Measurements from ENCODE around the gene ABLIM2. TPM values are rescaled to one million over a fixed set of nuclear protein-coding genes. Genes with fewer than 3 reads are reported as not detected.
A peak's percentile ranks its signal among the peaks of the same experiment; 100 is the strongest.

The ABLIM2 gene
- total and polyA plus RNA-seq, 2 of the 4 experiments (the other 2 are of a cell fraction) = under 0.01 to 0.10 TPM

GRCh38 chr4:7939377-7940108, 219.1 kb downstream of the ABLIM2 start, which contains the start of gene AFAP1:
AFAP1 (minus strand) TSS chr4:7939861; CDS start chr4:7872078, 67,783 bp downstream.
- ChIA-PET CTCF (interaction anchor here (1.0 kb wide), 1 partner anchor 135 kb away, joined by 3 read pairs; no protein-coding TSS in a partner anchor), POLR2A (ENCODE audit: unreplicated experiment) (interaction anchor here (0.7 kb wide), 1 partner anchor 97 kb away, joined by 3 read pairs; no protein-coding TSS in a partner anchor)
- peak within 1 kb of the TSS; percentile 76 for H4K91ac ChIP-seq (ENCODE audit: insufficient read depth, low read depth, low read length)
- TF ChIP-seq MXI1 (IDR thresholded peaks at IDR 0.05; ENCODE audit: borderline replicate concordance, low read depth, low read length) (peak; percentile 60; the same call in 1 of the 2 replicates), RAD21 (IDR thresholded peaks at IDR 0.05; ENCODE audit: low read length) (peak; percentile 25; the same call in 1 of the 2 replicates), USF2 (IDR thresholded peaks at IDR 0.05; ENCODE audit: low read depth, low read length) (no peak), POLR2A (IDR thresholded peaks at IDR 0.05; ENCODE audit: low read depth, low read length) (peak; percentile 90), RCOR1 (IDR thresholded peaks at IDR 0.05; ENCODE audit: insufficient replicate concordance, low read length) (no peak), FOS (IDR thresholded peaks at IDR 0.05; ENCODE audit: low read depth, low read length) (no peak), MAZ (IDR thresholded peaks at IDR 0.05; ENCODE audit: borderline replicate concordance, low read depth, low read length) (peak; percentile 59; the same call in 1 of the 2 replicates), CTCF (conservative IDR thresholded peaks at IDR 0.05; ENCODE audit: low read depth, low read length) (no peak), RFX5 (IDR thresholded peaks at IDR 0.05; ENCODE audit: low read depth, low read length) (no peak), SMC3 (IDR thresholded peaks at IDR 0.05; ENCODE audit: low read depth, low read length) (no peak), CEBPB (IDR thresholded peaks at IDR 0.05; ENCODE audit: low read depth, low read length) (no peak), BHLHE40 (IDR thresholded peaks at IDR 0.05; ENCODE audit: low read depth, low read length) (no peak)
- H3K9me3 ChIP-seq (ENCODE audit: control insufficient read depth, insufficient read depth, low read length) = no peaks in the 10 kb centered on the region
- H4K5ac ChIP-seq (ENCODE audit: low read depth, low read length) = peak within 1 kb of the TSS; percentile 97
- peak within 1 kb of the TSS; percentile 96 for H2AFZ ChIP-seq (replicated peaks; ENCODE audit: low read length, poor library complexity)
- peak within 1 kb of the TSS; percentile 82 for H3K23ac ChIP-seq (ENCODE audit: low read depth, low read length)
- intact Hi-C loops (cut with micrococcal nuclease) = loop anchor here (1.0 to 5.0 kb wide), 5 partner anchors 21 to 135 kb away; no protein-coding TSS in a partner anchor
- H3K36me3 ChIP-seq (ENCODE audit: control insufficient read depth, insufficient read depth, low read length) = no peaks in the 10 kb centered on the region; the same call in 1 of the 2 replicates
- ATAC-seq (ENCODE audit: low read depth) (peak; percentile 92), DNase-seq (peak; percentile 76)
- H3K4me3 ChIP-seq (ENCODE audit: insufficient read depth, low read depth, low read length) = peak within 1 kb of the TSS; percentile 69
- peak within 1 kb of the TSS; percentile 92 for H3K14ac ChIP-seq (replicated peaks; ENCODE audit: low read depth, low read length)
- H3K56ac ChIP-seq (ENCODE audit: extremely low read depth, insufficient read depth, low read length) = peak within 1 kb of the TSS; percentile 76
- peak within 1 kb of the TSS; percentile 91 for H3K4me2 ChIP-seq (ENCODE audit: low read depth, low read length)
- peaks cover 7% of the 10 kb centered on the region for H3K9me1 ChIP-seq (ENCODE audit: insufficient read depth, low read length)
- H2BK5ac ChIP-seq (ENCODE audit: low read depth, low read length, poor library complexity, severe bottlenecking) = peak within 1 kb of the TSS; percentile 61
- peak within 1 kb of the TSS; percentile 41 for H2BK20ac ChIP-seq (ENCODE audit: low read depth, low read length)
- H3K27ac ChIP-seq (ENCODE audit: insufficient read depth, low read length) = peak within 1 kb of the TSS; percentile 95
- H4K8ac ChIP-seq (ENCODE audit: low read depth in 2 of 2, low read length in 2 of 2) = peak within 1 kb of the TSS; percentile 63 to 97
- peaks cover 12% of the 10 kb centered on the region for H3K4me1 ChIP-seq (ENCODE audit: control insufficient read depth, insufficient read depth, low read length)
- H2BK15ac ChIP-seq (ENCODE audit: low read depth, low read length) = peak within 1 kb of the TSS; percentile 74; the same call in 2 of the 3 replicates
- H3K79me1 ChIP-seq (ENCODE audit: low read depth in 1 of 2, low read length in 2 of 2) = peaks cover 0 to 22% of the 10 kb centered on the region in 2 experiments; a peak in 2 of 4 replicates
- peaks cover 36% of the 10 kb centered on the region for H4K20me1 ChIP-seq (ENCODE audit: insufficient read depth, low read length)
- H2AK9ac ChIP-seq (replicated peaks; ENCODE audit: low read depth, low read length, poor library complexity) = peak within 1 kb of the TSS; percentile 98
- H2BK120ac ChIP-seq (ENCODE audit: low read depth, low read length) = peak within 1 kb of the TSS; percentile 77
- dilution Hi-C loops (cut with HindIII; ENCODE audit: low sequenced_read_pairs, unreplicated experiment) = no loop called here
- no TSS peak for BruUV-seq (replicated peaks)
- in situ Hi-C loops (cut with MboI; ENCODE audit: low sequenced_read_pairs) = no loop called here
- peak within 1 kb of the TSS; percentile 85 for H3K4ac ChIP-seq (ENCODE audit: low read depth, low read length)
- no peaks in the 10 kb centered on the region for H3K27me3 ChIP-seq (ENCODE audit: control insufficient read depth, insufficient read depth, low read length)
- 0% methylated on average over 48 of the region's 96 CpGs; no CpG with 5 or more reads in 1 of the 2 experiments for WGBS, 2 experiments (ENCODE audit: extremely low coverage in 2 of 2, insufficient read length in 1 of 2)
- H3K9ac ChIP-seq (ENCODE audit: low read depth, low read length) = peak within 1 kb of the TSS; percentile 98
- H2AK5ac ChIP-seq (ENCODE audit: low read depth, low read length) = peak within 1 kb of the TSS; percentile 62
- H3K18ac ChIP-seq (ENCODE audit: low read depth, low read length) = peak within 1 kb of the TSS; percentile 58
